ENCODE results near the gene CDC73. TPM values are rescaled to one million over a fixed set of nuclear protein-coding genes. Genes with fewer than 3 reads are reported as not detected.

The CDC73 gene
- total and polyA plus RNA-seq, 2 donors (not counting 1 experiment from before 2014, with no cell fraction given): 18.7 to 69.8 TPM

GRCh38 chr1:193083365-193084088 is 38.3 kb upstream of the CDC73 start:
- Histone ChIP-seq H3K36me3 (ENCODE audit: control insufficient read depth, insufficient read depth, low read length) (peaks cover 3% of the 10 kb centered on the region), H3K4me3 (replicated peaks in 1 of 4; ENCODE audit: control extremely low read depth in 1 of 4, insufficient read depth in 1 of 4, low read depth in 3 of 4, low read length in 4 of 4) (no peak overlapping the region), H4K20me1 (ENCODE audit: control insufficient read depth, extremely low read depth, insufficient read depth, low read length) (no peaks in the 10 kb centered on the region), H3K79me2 (ENCODE audit: control insufficient read depth, insufficient read depth, low read length) (no peaks in the 10 kb centered on the region), H3K9me3 (ENCODE audit: control insufficient read depth, insufficient read depth, low read depth, low read length) (no peaks in the 10 kb centered on the region), H3K27me3 (ENCODE audit: control insufficient read depth, insufficient read depth, low read length) (no peaks in the 10 kb centered on the region), H2AFZ (ENCODE audit: low read length) (no peak overlapping the region), H3K4me1 (ENCODE audit: control insufficient read depth, extremely low read depth, insufficient read depth, low read length) (no peaks in the 10 kb centered on the region), H3K4me2 (ENCODE audit: extremely low read depth, insufficient read depth, low read length) (no peak overlapping the region), H3K27ac (ENCODE audit: insufficient read depth, low read length) (no peak overlapping the region), H3K9ac (ENCODE audit: insufficient read depth, low read length) (no peak overlapping the region)
- no peak for DNase-seq (ENCODE audit: low read depth in 2 of 2)
- TF ChIP-seq CTCF (conservative IDR thresholded peaks at IDR 0.05 in 1 of 2, IDR thresholded peaks at IDR 0.05 in 1 of 2; ENCODE audit: low read depth in 1 of 2, low read length in 2 of 2) (no peak), EZH2 (IDR thresholded peaks at IDR 0.05; ENCODE audit: low read length, missing control alignments) (no peak)

GRCh38 chr1:193085263-193085662 is 36.6 kb upstream of the CDC73 start:
- H3K9ac ChIP-seq (ENCODE audit: insufficient read depth, low read length): no peak overlapping the region
- H3K36me3 ChIP-seq (ENCODE audit: control insufficient read depth, insufficient read depth, low read length): peaks cover 3% of the 10 kb centered on the region
- H4K20me1 ChIP-seq (ENCODE audit: control insufficient read depth, extremely low read depth, insufficient read depth, low read length): no peaks in the 10 kb centered on the region
- no peak overlapping the region for H2AFZ ChIP-seq (ENCODE audit: low read length)
- H3K27ac ChIP-seq (ENCODE audit: insufficient read depth, low read length): no peak overlapping the region
- H3K9me3 ChIP-seq (ENCODE audit: control insufficient read depth, insufficient read depth, low read depth, low read length): no peaks in the 10 kb centered on the region
- no peak overlapping the region for H3K4me3 ChIP-seq (replicated peaks in 1 of 4; ENCODE audit: control extremely low read depth in 1 of 4, insufficient read depth in 1 of 4, low read depth in 3 of 4, low read length in 4 of 4)
- no peak overlapping the region for H3K4me2 ChIP-seq (ENCODE audit: extremely low read depth, insufficient read depth, low read length)
- H3K4me1 ChIP-seq (ENCODE audit: control insufficient read depth, extremely low read depth, insufficient read depth, low read length): no peaks in the 10 kb centered on the region
- no peaks in the 10 kb centered on the region for H3K27me3 ChIP-seq (ENCODE audit: control insufficient read depth, insufficient read depth, low read length)
- TF ChIP-seq EZH2 (IDR thresholded peaks at IDR 0.05; ENCODE audit: low read length, missing control alignments): no peak
- no peak for TF ChIP-seq CTCF (conservative IDR thresholded peaks at IDR 0.05 in 1 of 2, IDR thresholded peaks at IDR 0.05 in 1 of 2; ENCODE audit: low read depth in 1 of 2, low read length in 2 of 2)
- DNase-seq (ENCODE audit: low read depth in 2 of 2): no peak
- H3K79me2 ChIP-seq (ENCODE audit: control insufficient read depth, insufficient read depth, low read length): no peaks in the 10 kb centered on the region

- DNase-seq (ENCODE audit: low read depth in 2 of 2): no peak
- Histone ChIP-seq H3K9me3 (ENCODE audit: control insufficient read depth, insufficient read depth, low read depth, low read length) (no peaks in the 10 kb centered on the region), H3K36me3 (ENCODE audit: control insufficient read depth, insufficient read depth, low read length) (peaks cover 3% of the 10 kb centered on the region)
Measured at GRCh38 chr1:193086342-193086741, 35.5 kb upstream of the CDC73 start.

More at GRCh38 chr1:193086342-193086741, 35.5 kb upstream of the CDC73 start:
- H3K27ac ChIP-seq (ENCODE audit: insufficient read depth, low read length): no peak overlapping the region
- no peak for TF ChIP-seq EZH2 (IDR thresholded peaks at IDR 0.05; ENCODE audit: low read length, missing control alignments)
- no peak for TF ChIP-seq CTCF (conservative IDR thresholded peaks at IDR 0.05 in 1 of 2, IDR thresholded peaks at IDR 0.05 in 1 of 2; ENCODE audit: low read depth in 1 of 2, low read length in 2 of 2)
- no peaks in the 10 kb centered on the region for H3K4me1 ChIP-seq (ENCODE audit: control insufficient read depth, extremely low read depth, insufficient read depth, low read length)
- no peak overlapping the region for H3K4me2 ChIP-seq (ENCODE audit: extremely low read depth, insufficient read depth, low read length)
- H2AFZ ChIP-seq (ENCODE audit: low read length): no peak overlapping the region
- no peak overlapping the region for H3K4me3 ChIP-seq (replicated peaks in 1 of 4; ENCODE audit: control extremely low read depth in 1 of 4, insufficient read depth in 1 of 4, low read depth in 3 of 4, low read length in 4 of 4)
- no peaks in the 10 kb centered on the region for H3K27me3 ChIP-seq (ENCODE audit: control insufficient read depth, insufficient read depth, low read length)
- H3K79me2 ChIP-seq (ENCODE audit: control insufficient read depth, insufficient read depth, low read length): no peaks in the 10 kb centered on the region
- H3K9ac ChIP-seq (ENCODE audit: insufficient read depth, low read length): no peak overlapping the region
- H4K20me1 ChIP-seq (ENCODE audit: control insufficient read depth, extremely low read depth, insufficient read depth, low read length): no peaks in the 10 kb centered on the region
